MM.1S (cell line): ENCODE data around the gene RGS17.
A peak's percentile ranks its signal among the peaks of the same experiment; 100 is the strongest.

Source experiments
- DNase-seq: peaks from one replicate; pipeline ENCODE4 v3.0.0-alpha.2; 2015
- H2AFZ ChIP-seq: fragments of 300-600 bp; sonication (generic); 2 replicates; pipeline ENCODE4 v1.6.0; 2016; ENCODE audit warnings: antibody characterized with exemption, low read length
- H3F3A ChIP-seq: fragments of 300-600 bp; sonication (generic); 2 replicates; pipeline ENCODE4 v1.6.1; 2016; ENCODE audit warnings: mild to moderate bottlenecking, antibody characterized with exemption, low read length, moderate library complexity, mixed read lengths; ENCODE audit not compliant: insufficient read depth
- H3K27ac ChIP-seq: fragments of 300-600 bp; sonication (generic); 2 replicates; pipeline ENCODE4 v1.5.1; 2016; ENCODE audit warnings: mild to moderate bottlenecking, low read length
- H3K27me3 ChIP-seq: fragments of 300-600 bp; sonication (generic); replicated peaks from 2 replicates; pipeline ENCODE4 v1.6.0; 2016; ENCODE audit warnings: low read length; ENCODE audit not compliant: insufficient read depth
- H3K36me3 ChIP-seq: fragments of 300-600 bp; sonication (generic); replicated peaks from 2 replicates; pipeline ENCODE4 v1.6.1; 2016; ENCODE audit warnings: mild to moderate bottlenecking, low read length, mixed read lengths; ENCODE audit not compliant: insufficient read depth
- H3K4me1 ChIP-seq: fragments of 300-600 bp; sonication (generic); 2 replicates; pipeline ENCODE4 v1.6.1; 2016; ENCODE audit warnings: low read length, mixed read lengths
- H3K4me2 ChIP-seq: fragments of 300-600 bp; sonication (generic); 2 replicates; pipeline ENCODE4 v1.6.0; 2016; ENCODE audit warnings: low read depth, low read length
- H3K4me3 ChIP-seq: fragments of 300-600 bp; sonication (generic); 2 replicates; pipeline ENCODE4 v1.5.1; 2016; ENCODE audit warnings: low read length, mixed read lengths
- H3K79me2 ChIP-seq: fragments of 300-600 bp; sonication (generic); 2 replicates; pipeline ENCODE4 v1.6.1; 2016; ENCODE audit warnings: mixed run types, low read length, mixed read lengths
- H3K9ac ChIP-seq: fragments of 300-600 bp; sonication (generic); 2 replicates; pipeline ENCODE4 v1.6.1; 2016; ENCODE audit warnings: low read length, mixed read lengths
- H3K9me2 ChIP-seq: fragments of 300-600 bp; sonication (generic); replicated peaks from 2 replicates; pipeline ENCODE4 v1.6.1; 2016; ENCODE audit warnings: mild to moderate bottlenecking, low read length, mixed read lengths; ENCODE audit not compliant: insufficient read depth
- H3K9me3 ChIP-seq: fragments of 300-600 bp; sonication (generic); replicated peaks from 2 replicates; pipeline ENCODE4 v1.6.1; 2016; ENCODE audit warnings: mild to moderate bottlenecking, low read length, mixed read lengths; ENCODE audit not compliant: insufficient read depth
- H4K20me1 ChIP-seq: fragments of 300-600 bp; sonication (generic); 2 replicates; pipeline ENCODE4 v1.6.1; 2016; ENCODE audit warnings: mild to moderate bottlenecking, low read length, moderate library complexity, mixed read lengths; ENCODE audit not compliant: insufficient read depth
- CTCF ChIP-seq: fragments of 300-600 bp; sonication (generic); IDR thresholded peaks from 2 replicates; pipeline ENCODE4 v1.5.1; 2016; ENCODE audit warnings: antibody characterized with exemption, low read length, mixed read lengths
- EZH2 ChIP-seq: fragments of 300-600 bp; sonication (generic); optimal IDR thresholded peaks from 2 replicates; pipeline ENCODE3; 2017; ENCODE audit warnings: low read depth, mild to moderate bottlenecking, antibody characterized with exemption, low read length, mixed read lengths
- EZH2phosphoT487 ChIP-seq: fragments of 300-600 bp; sonication (generic); IDR thresholded peaks from 2 replicates; pipeline ENCODE4 v1.6.1; 2018; ENCODE audit warnings: antibody characterized with exemption, low read length

RGS17 gene, protein sequence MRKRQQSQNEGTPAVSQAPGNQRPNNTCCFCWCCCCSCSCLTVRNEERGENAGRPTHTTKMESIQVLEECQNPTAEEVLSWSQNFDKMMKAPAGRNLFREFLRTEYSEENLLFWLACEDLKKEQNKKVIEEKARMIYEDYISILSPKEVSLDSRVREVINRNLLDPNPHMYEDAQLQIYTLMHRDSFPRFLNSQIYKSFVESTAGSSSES

GRCh38 chr6:153131037-153131981 lies at the start of gene RGS17:
RGS17 (minus strand) TSS chr6:153131282; CDS start chr6:153044018, 87,264 bp downstream.
- no peak for TF ChIP-seq EZH2
- no peak for TF ChIP-seq EZH2phosphoT487
- TF ChIP-seq CTCF: no peak
- 0 out of 2 replicates have a peak within 1 kb of the TSS, but pooled peaks have one; percentile 19 for H2AFZ ChIP-seq
- H3K4me3 ChIP-seq: peak within 1 kb of the TSS; percentile 59
- H3K9me3 ChIP-seq: no peaks in the 10 kb centered on the region
- no peak within 1 kb of the TSS for H3K9ac ChIP-seq
- H3F3A ChIP-seq: no peaks in the 10 kb centered on the region
- H3K4me1 ChIP-seq: no peaks in the 10 kb centered on the region
- peak within 1 kb of the TSS; percentile 65; the same call in 1 of the 2 replicates for H3K4me2 ChIP-seq
- no peaks in the 10 kb centered on the region for H3K27me3 ChIP-seq
- no peaks in the 10 kb centered on the region for H3K79me2 ChIP-seq
- H3K27ac ChIP-seq: no peak within 1 kb of the TSS
- DNase-seq: peak; percentile 45
- H4K20me1 ChIP-seq: no peaks in the 10 kb centered on the region
- H3K36me3 ChIP-seq: no peaks in the 10 kb centered on the region
- no peaks in the 10 kb centered on the region for H3K9me2 ChIP-seq

DNA sequence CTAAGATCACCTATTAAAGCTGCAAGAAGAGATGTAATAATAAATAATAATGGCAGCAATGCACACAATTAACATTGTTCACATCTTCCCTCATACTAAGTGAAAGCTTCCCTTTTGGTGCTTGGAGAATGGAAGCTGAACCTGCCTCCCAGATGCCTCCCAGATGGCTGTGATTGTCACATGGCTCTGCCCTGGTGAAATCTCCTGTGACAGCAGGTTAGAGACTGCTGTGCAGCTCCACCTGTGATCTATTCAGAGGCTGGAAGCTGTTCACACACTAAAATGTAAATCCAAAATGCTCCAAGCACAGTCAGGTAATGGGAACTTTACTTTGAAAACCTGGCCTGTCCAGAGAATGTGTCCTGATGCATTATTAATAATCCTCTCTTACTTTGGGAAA lies 41.7 kb upstream of the RGS17 start:
- H3K9me3 ChIP-seq: no peaks in the 10 kb centered on the region
- no peaks in the 10 kb centered on the region for H3K36me3 ChIP-seq
- no peak overlapping the region for H3K27ac ChIP-seq
- DNase-seq: no peak
- no peak overlapping the region for H3K9ac ChIP-seq
- H2AFZ ChIP-seq: no peak overlapping the region
- no peak overlapping the region for H3K4me2 ChIP-seq
- no peak overlapping the region for H3K4me3 ChIP-seq
- H3K27me3 ChIP-seq: no peaks in the 10 kb centered on the region
- no peaks in the 10 kb centered on the region for H3K4me1 ChIP-seq
- H4K20me1 ChIP-seq: no peaks in the 10 kb centered on the region
- H3K9me2 ChIP-seq: no peaks in the 10 kb centered on the region
- no peaks in the 10 kb centered on the region for H3K79me2 ChIP-seq
- TF ChIP-seq CTCF (no peak), EZH2 (no peak), EZH2phosphoT487 (no peak)
- H3F3A ChIP-seq: no peaks in the 10 kb centered on the region

DNA sequence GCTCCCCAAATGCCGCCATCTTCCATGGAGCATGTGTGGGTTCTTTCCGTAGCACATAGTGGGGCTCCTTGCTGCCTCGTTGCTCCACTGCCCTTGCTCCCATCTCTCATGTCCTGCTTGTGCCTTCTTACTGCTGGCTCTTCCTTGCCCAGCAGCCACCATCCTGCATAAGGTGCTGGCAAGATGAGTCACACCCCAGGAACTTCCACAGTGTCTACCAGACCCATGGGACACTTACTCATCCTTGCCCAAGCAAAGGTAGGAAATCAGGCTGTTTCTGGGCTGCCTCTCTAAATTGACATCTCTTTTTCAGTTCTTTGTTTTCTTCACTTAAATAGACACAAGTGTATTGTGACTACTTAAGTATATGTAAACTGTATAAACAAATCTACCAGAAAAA lies 39.4 kb upstream of the RGS17 start:
- TF ChIP-seq EZH2 (no peak), CTCF (no peak), EZH2phosphoT487 (no peak)
- H3K36me3 ChIP-seq: no peaks in the 10 kb centered on the region
- no peaks in the 10 kb centered on the region for H3F3A ChIP-seq
- no peak overlapping the region for H3K4me2 ChIP-seq
- H4K20me1 ChIP-seq: no peaks in the 10 kb centered on the region
- H3K9me2 ChIP-seq: no peaks in the 10 kb centered on the region
- H3K27me3 ChIP-seq: no peaks in the 10 kb centered on the region
- no peak overlapping the region for H2AFZ ChIP-seq
- H3K9ac ChIP-seq: no peak overlapping the region
- DNase-seq: no peak
- H3K9me3 ChIP-seq: no peaks in the 10 kb centered on the region
- no peak overlapping the region for H3K4me3 ChIP-seq
- H3K27ac ChIP-seq: no peak overlapping the region
- no peaks in the 10 kb centered on the region for H3K79me2 ChIP-seq
- no peaks in the 10 kb centered on the region for H3K4me1 ChIP-seq
